ENCODE measurements around the gene BTRC. TPM values are rescaled to one million over a fixed set of nuclear protein-coding genes. Genes with fewer than 3 reads are reported as not detected.

Gene BTRC
- polyA plus RNA-seq, 2 of the 4 experiments (the other 2 are of a cell fraction): 8.0 to 23.1 TPM

DNA sequence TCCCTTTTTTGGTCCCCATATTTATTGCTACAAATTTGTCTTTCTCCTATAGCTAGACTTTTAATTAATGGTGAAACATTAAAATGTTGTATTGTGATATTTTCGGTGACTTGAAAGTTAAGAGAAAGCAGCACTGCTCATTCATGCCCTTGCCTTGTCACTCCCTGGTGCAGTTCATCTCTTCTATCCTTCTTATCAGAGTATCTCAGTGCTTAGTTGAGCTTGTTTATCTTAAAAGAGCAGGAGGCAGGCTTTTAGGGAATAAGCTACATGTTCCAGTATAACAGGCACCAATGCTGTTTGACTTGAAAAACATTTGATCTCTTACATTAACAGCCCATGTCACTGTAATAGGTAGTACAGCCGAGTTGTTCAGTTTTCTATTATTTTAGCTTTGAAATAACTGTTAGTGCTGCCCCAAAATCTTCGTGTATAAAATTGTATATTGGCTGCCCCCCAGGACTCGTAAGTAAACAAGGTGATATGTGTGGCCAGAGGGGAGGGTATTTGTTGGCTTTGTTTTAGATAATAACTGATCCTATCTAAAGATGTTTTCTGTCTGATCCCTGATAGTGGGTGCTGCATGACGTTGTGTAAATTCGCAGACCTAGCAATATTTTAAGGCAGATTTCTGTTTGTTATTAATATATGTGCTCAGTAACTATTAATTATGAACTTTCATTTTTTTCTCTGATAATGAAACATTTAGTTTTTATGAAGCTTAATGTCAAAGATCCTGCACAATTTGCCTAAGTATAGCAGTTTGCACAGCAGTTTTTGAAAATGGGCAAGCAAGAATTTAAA lies 96.5 kb downstream of the BTRC start:
- Histone ChIP-seq H3K4me1 (no peaks in the 10 kb centered on the region), H3K9me3 (no peaks in the 10 kb centered on the region), H3K4me2 (no peak overlapping the region), H3K4me3 (no peak overlapping the region), H3K27ac (no peak overlapping the region)
- ATAC-seq (no peak), FAIRE-seq (no peak), DNase-seq (ENCODE audit: low read depth in 1 of 2, low spot score in 1 of 2) (no peak)
- CTCF ChIA-PET: interaction anchor here (0.8 to 2.9 kb wide), 7 partner anchors 119 to 331 kb away, joined by 3 to 12 read pairs (median 3); no protein-coding TSS in a partner anchor
- TF ChIP-seq JUNB (IDR thresholded peaks at IDR 0.05) (no peak), ESRRA (IDR thresholded peaks at IDR 0.05; ENCODE audit: borderline replicate concordance, low read length) (no peak), SMC3 (IDR thresholded peaks at IDR 0.05) (no peak), SREBF2 (IDR thresholded peaks at IDR 0.05) (no peak), MAFK (IDR thresholded peaks at IDR 0.05; ENCODE audit: partially characterized antibody) (peak; percentile 39)
- TF ChIP-seq, protein P1, sequence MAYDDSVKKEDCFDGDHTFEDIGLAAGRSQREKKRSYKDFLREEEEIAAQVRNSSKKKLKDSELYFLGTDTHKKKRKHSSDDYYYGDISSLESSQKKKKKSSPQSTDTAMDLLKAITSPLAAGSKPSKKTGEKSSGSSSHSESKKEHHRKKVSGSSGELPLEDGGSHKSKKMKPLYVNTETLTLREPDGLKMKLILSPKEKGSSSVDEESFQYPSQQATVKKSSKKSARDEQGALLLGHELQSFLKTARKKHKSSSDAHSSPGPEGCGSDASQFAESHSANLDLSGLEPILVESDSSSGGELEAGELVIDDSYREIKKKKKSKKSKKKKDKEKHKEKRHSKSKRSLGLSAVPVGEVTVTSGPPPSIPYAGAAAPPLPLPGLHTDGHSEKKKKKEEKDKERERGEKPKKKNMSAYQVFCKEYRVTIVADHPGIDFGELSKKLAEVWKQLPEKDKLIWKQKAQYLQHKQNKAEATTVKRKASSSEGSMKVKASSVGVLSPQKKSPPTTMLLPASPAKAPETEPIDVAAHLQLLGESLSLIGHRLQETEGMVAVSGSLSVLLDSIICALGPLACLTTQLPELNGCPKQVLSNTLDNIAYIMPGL (CRISPR knock-in tag; IDR thresholded peaks at IDR 0.05; ENCODE audit: borderline replicate concordance): no peak
- TF ChIP-seq, protein P2, sequence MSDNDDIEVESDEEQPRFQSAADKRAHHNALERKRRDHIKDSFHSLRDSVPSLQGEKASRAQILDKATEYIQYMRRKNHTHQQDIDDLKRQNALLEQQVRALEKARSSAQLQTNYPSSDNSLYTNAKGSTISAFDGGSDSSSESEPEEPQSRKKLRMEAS (IDR thresholded peaks at IDR 0.05): no peak
- TF ChIP-seq, protein P3, sequence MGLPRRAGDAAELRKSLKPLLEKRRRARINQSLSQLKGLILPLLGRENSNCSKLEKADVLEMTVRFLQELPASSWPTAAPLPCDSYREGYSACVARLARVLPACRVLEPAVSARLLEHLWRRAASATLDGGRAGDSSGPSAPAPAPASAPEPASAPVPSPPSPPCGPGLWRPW (IDR thresholded peaks at IDR 0.05): no peak
- POLR2A ChIA-PET: no interaction called here
- 86% methylated on average over 6 of the region's 6 CpGs for WGBS (ENCODE audit: missing lambda C conversion rate)

DNA sequence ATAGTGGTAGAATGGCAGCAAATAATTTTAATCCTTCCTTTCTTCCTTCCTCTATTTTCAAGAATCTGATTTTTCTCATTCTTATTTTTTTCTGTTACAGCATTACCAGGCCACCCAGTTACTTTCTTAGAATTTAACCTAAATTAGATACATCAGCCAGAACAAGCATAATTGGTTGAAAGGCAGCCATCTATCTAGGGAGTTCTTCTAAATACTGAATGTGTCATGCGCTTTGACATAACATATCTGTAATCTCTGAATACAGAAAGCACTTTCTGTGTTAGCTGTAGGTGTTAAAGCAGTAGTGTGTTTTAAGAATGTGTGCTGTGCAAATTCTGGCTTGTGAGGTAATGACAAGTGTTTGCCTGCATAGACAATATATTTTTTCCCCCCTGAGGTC lies 97.3 kb downstream of the BTRC start:
- Histone ChIP-seq H3K9me3 (no peaks in the 10 kb centered on the region), H3K4me1 (no peaks in the 10 kb centered on the region), H3K4me3 (no peak overlapping the region), H3K27ac (no peak overlapping the region), H3K4me2 (no peak overlapping the region)
- ATAC-seq (no peak), FAIRE-seq (no peak), DNase-seq (ENCODE audit: low read depth in 1 of 2, low spot score in 1 of 2) (no peak)
- CTCF ChIA-PET: interaction anchor here (0.8 to 2.9 kb wide), 5 partner anchors 8 to 330 kb away, joined by 3 to 12 read pairs (median 5); no protein-coding TSS in a partner anchor
- TF ChIP-seq EHF (CRISPR knock-in tag; IDR thresholded peaks at IDR 0.05) (no peak), ZSCAN20 (CRISPR knock-in tag; IDR thresholded peaks at IDR 0.05) (no peak), RARB (CRISPR knock-in tag; IDR thresholded peaks at IDR 0.05) (no peak), RFX5 (IDR thresholded peaks at IDR 0.05) (no peak), RCOR1 (IDR thresholded peaks at IDR 0.05; ENCODE audit: low read depth, low read length) (no peak), BHLHE40 (IDR thresholded peaks at IDR 0.05; ENCODE audit: low read depth, low read length) (no peak), HEYL (CRISPR knock-in tag; IDR thresholded peaks at IDR 0.05) (no peak), NR3C1 (IDR thresholded peaks at IDR 0.05) (no peak), CBX8 (IDR thresholded peaks at IDR 0.05) (no peak), GATA3 (IDR thresholded peaks at IDR 0.05; ENCODE audit: borderline replicate concordance) (no peak)
- TF ChIP-seq, protein P4, sequence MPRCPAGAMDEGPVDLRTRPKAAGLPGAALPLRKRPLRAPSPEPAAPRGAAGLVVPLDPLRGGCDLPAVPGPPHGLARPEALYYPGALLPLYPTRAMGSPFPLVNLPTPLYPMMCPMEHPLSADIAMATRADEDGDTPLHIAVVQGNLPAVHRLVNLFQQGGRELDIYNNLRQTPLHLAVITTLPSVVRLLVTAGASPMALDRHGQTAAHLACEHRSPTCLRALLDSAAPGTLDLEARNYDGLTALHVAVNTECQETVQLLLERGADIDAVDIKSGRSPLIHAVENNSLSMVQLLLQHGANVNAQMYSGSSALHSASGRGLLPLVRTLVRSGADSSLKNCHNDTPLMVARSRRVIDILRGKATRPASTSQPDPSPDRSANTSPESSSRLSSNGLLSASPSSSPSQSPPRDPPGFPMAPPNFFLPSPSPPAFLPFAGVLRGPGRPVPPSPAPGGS (IDR thresholded peaks at IDR 0.05): no peak
- POLR2A ChIA-PET: no interaction called here
- WGBS (ENCODE audit: missing lambda C conversion rate): 88% methylated on average over 1 of the region's 1 CpG

DNA sequence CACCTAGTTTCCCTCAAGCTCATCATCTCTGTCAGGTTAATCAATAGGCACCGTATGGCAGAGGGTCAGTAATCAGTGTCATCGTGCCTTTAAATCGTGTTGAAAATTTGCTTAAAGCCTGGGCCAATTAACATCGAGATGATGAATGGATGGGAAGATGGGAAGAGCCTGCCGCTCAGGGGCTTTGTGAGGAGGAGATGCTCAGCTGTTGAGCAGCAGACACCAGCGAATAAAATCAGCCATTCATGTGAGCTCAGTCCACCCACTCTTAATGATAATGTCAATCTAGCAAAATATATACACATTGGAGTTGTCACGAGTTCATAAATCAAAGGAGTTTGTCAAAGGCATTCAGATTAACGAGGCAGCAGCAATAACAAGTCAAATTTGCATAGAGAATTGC lies 97.7 kb downstream of the BTRC start:
- FAIRE-seq (no peak), ATAC-seq (no peak), DNase-seq (ENCODE audit: low read depth in 1 of 2, low spot score in 1 of 2) (no peak)
- no peaks in the 10 kb centered on the region for H3K9me3 ChIP-seq
- no peaks in the 10 kb centered on the region for H3K4me1 ChIP-seq
- TF ChIP-seq RAD21 (conservative IDR thresholded peaks at IDR 0.05 in 1 of 2, IDR thresholded peaks at IDR 0.05 in 1 of 2) (no peak), CEBPB (IDR thresholded peaks at IDR 0.05) (no peak), KDM5A (IDR thresholded peaks at IDR 0.05) (no peak), ZSCAN20 (CRISPR knock-in tag; IDR thresholded peaks at IDR 0.05) (no peak), HOXB5 (CRISPR knock-in tag; IDR thresholded peaks at IDR 0.05) (no peak), EHF (CRISPR knock-in tag; IDR thresholded peaks at IDR 0.05) (no peak), SMC3 (IDR thresholded peaks at IDR 0.05) (no peak), NFE2L2 (conservative IDR thresholded peaks at IDR 0.05; ENCODE audit: low read length) (no peak), NR3C1 (IDR thresholded peaks at IDR 0.05) (no peak), MYC (IDR thresholded peaks at IDR 0.05; ENCODE audit: borderline replicate concordance, low read length) (no peak)
- TF ChIP-seq, protein P4 (IDR thresholded peaks at IDR 0.05): no peak
- TF ChIP-seq, protein P5, sequence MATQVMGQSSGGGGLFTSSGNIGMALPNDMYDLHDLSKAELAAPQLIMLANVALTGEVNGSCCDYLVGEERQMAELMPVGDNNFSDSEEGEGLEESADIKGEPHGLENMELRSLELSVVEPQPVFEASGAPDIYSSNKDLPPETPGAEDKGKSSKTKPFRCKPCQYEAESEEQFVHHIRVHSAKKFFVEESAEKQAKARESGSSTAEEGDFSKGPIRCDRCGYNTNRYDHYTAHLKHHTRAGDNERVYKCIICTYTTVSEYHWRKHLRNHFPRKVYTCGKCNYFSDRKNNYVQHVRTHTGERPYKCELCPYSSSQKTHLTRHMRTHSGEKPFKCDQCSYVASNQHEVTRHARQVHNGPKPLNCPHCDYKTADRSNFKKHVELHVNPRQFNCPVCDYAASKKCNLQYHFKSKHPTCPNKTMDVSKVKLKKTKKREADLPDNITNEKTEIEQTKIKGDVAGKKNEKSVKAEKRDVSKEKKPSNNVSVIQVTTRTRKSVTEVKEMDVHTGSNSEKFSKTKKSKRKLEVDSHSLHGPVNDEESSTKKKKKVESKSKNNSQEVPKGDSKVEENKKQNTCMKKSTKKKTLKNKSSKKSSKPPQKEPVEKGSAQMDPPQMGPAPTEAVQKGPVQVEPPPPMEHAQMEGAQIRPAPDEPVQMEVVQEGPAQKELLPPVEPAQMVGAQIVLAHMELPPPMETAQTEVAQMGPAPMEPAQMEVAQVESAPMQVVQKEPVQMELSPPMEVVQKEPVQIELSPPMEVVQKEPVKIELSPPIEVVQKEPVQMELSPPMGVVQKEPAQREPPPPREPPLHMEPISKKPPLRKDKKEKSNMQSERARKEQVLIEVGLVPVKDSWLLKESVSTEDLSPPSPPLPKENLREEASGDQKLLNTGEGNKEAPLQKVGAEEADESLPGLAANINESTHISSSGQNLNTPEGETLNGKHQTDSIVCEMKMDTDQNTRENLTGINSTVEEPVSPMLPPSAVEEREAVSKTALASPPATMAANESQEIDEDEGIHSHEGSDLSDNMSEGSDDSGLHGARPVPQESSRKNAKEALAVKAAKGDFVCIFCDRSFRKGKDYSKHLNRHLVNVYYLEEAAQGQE (IDR thresholded peaks at IDR 0.05): no peak
- H3K4me2 ChIP-seq: no peak overlapping the region
- POLR2A ChIA-PET: no interaction called here
- CTCF ChIA-PET: interaction anchor here (0.8 to 2.9 kb wide), 5 partner anchors 8 to 309 kb away, joined by 3 to 12 read pairs (median 5); no protein-coding TSS in a partner anchor
- WGBS (ENCODE audit: missing lambda C conversion rate): 90% methylated on average over 8 of the region's 8 CpGs
- H3K4me3 ChIP-seq: no peak overlapping the region
- no peak overlapping the region for H3K27ac ChIP-seq

Measured in A549 (cell line).